ENCODE measurements around the gene XIRP2. TPM values are rescaled to one million over a fixed set of nuclear protein-coding genes. Genes with fewer than 3 reads are reported as not detected.
A peak's percentile ranks its signal among the peaks of the same experiment; 100 is the strongest.

Gene XIRP2
- total RNA-seq, 1 donor from 2014 or later, result not detected

- DNase-seq (ENCODE audit: low spot score), result no peak
Observed at GRCh38 chr2:167287212-167287611, 398.9 kb downstream of the XIRP2 start.

GRCh38 chr2:167289651-167290410 is 401.6 kb downstream of the XIRP2 start:
- no peak for DNase-seq (ENCODE audit: low spot score)
- no peak for ATAC-seq

More at GRCh38 chr2:167287212-167287611, 398.9 kb downstream of the XIRP2 start:
- ATAC-seq, result no peak

- DNase-seq (ENCODE audit: low spot score), result peak; percentile 55
- ATAC-seq, result peak; percentile 91
Observed at GRCh38 chr2:167292430-167293171, 404.3 kb downstream of the XIRP2 start, which contains the start of gene B3GALT1. Gene B3GALT1 (plus strand): TSS chr2:167293001.

- ATAC-seq (peak; percentile 30), DNase-seq (ENCODE audit: low spot score) (no peak)
Observed at GRCh38 chr2:167293172-167293781, 405.0 kb downstream of the XIRP2 start.

- ATAC-seq (no peak), DNase-seq (ENCODE audit: low spot score) (no peak)
Observed at GRCh38 chr2:167293943-167294775, 405.9 kb downstream of the XIRP2 start.

- no peak for ATAC-seq
- DNase-seq (ENCODE audit: low spot score), result no peak
Observed at GRCh38 chr2:167294776-167295140, 406.5 kb downstream of the XIRP2 start.

- no peak for ATAC-seq
- no peak for DNase-seq (ENCODE audit: low spot score)
Observed at GRCh38 chr2:167297292-167297691, 409.0 kb downstream of the XIRP2 start.

GRCh38 chr2:167298017-167298416 is 409.7 kb downstream of the XIRP2 start:
- ATAC-seq, result no peak
- DNase-seq (ENCODE audit: low spot score), result no peak

Measured in left lobe of liver (tissue), 2 donors.